Measurements from ENCODE around the gene OXNAD1. TPM values are rescaled to one million over a fixed set of nuclear protein-coding genes. Genes with fewer than 3 reads are reported as not detected.

The OXNAD1 gene
- total RNA-seq, 1 experiment from 2014 or later = 12.1 TPM

GRCh38 chr3:16288664-16289063, 23.7 kb downstream of the OXNAD1 start:
- peaks cover 0 to 4% of the 10 kb centered on the region in 2 experiments; a peak in 2 of 4 replicates for H3K36me3 ChIP-seq (ENCODE audit: control insufficient read depth in 1 of 2, insufficient read depth in 2 of 2, low read length in 2 of 2)

More at GRCh38 chr3:16288664-16289063, 23.7 kb downstream of the OXNAD1 start:
- no peak overlapping the region for H3K4me3 ChIP-seq (replicated peaks in 1 of 2; ENCODE audit: low read depth in 1 of 2, low read length in 2 of 2)
- H3K4me2 ChIP-seq (ENCODE audit: low read length) = no peak overlapping the region
- ChIA-PET POLR2A (no interaction called here), CTCF (interaction anchor here (1.4 kb wide), 1 partner anchor 262 kb away, joined by 7 read pairs; no protein-coding TSS in a partner anchor), RAD21 (ENCODE audit: low non-redundant PET in 1 of 2, low total read pairs in 2 of 2, uncharacterized antibody in 2 of 2, unreplicated experiment in 2 of 2) (no interaction called here)
- no peaks in the 10 kb centered on the region for H3K27me3 ChIP-seq (ENCODE audit: insufficient read depth, low read length)
- intact Hi-C loops (cut with micrococcal nuclease) = no loop called here
- no peak overlapping the region for H2AFZ ChIP-seq (ENCODE audit: low read depth, low read length, poor library complexity, severe bottlenecking)
- no peak overlapping the region for H3K27ac ChIP-seq (ENCODE audit: low read depth, low read length)
- DNase-seq (ENCODE audit: low read depth, low spot score) = no peak
- no TSS peak for BruUV-seq (replicated peaks)
- H3K79me2 ChIP-seq (ENCODE audit: insufficient read depth, low read length) = peaks cover 4% of the 10 kb centered on the region; the same call in 1 of the 2 replicates
- H3K9ac ChIP-seq (ENCODE audit: low read length) = no peak overlapping the region
- no peak for ATAC-seq
- no peaks in the 10 kb centered on the region for H4K20me1 ChIP-seq (ENCODE audit: insufficient read depth)
- H3K9me2 ChIP-seq (ENCODE audit: insufficient read depth) = no peaks in the 10 kb centered on the region
- no peak for TF ChIP-seq REST (IDR thresholded peaks at IDR 0.05; ENCODE audit: low read depth)
- TF ChIP-seq MAX (IDR thresholded peaks at IDR 0.05) = no peak
- TF ChIP-seq EZH2phosphoT487 (IDR thresholded peaks at IDR 0.05; ENCODE audit: borderline replicate concordance) = no peak
- no peak for TF ChIP-seq YY1 (IDR thresholded peaks at IDR 0.05; ENCODE audit: extremely low read depth, insufficient replicate concordance, low read depth, low read length)
- no peak for TF ChIP-seq CEBPB (IDR thresholded peaks at IDR 0.05; ENCODE audit: low read depth)
- no peak for TF ChIP-seq SP1 (IDR thresholded peaks at IDR 0.05; ENCODE audit: low read depth)
- no peak for TF ChIP-seq ZNF274 (IDR thresholded peaks at IDR 0.05; ENCODE audit: low read depth, low read length)
- TF ChIP-seq TCF7L2 (IDR thresholded peaks at IDR 0.05; ENCODE audit: borderline replicate concordance, extremely low read depth, insufficient read depth, insufficient read length) = no peak
- TF ChIP-seq JUND (IDR thresholded peaks at IDR 0.05) = no peak
- TF ChIP-seq POLR2A (IDR thresholded peaks at IDR 0.05; ENCODE audit: borderline replicate concordance, extremely low read depth, insufficient read depth, insufficient read length) = no peak
- no peak for TF ChIP-seq FOSL1 (IDR thresholded peaks at IDR 0.05; ENCODE audit: low read depth)
- TF ChIP-seq ATF3 (IDR thresholded peaks at IDR 0.05) = no peak
- no peak for TF ChIP-seq ZFX (IDR thresholded peaks at IDR 0.05)
- no peak for TF ChIP-seq ELF1 (IDR thresholded peaks at IDR 0.05; ENCODE audit: borderline replicate concordance, low read depth)
- no peaks in the 10 kb centered on the region for H3K9me3 ChIP-seq (ENCODE audit: control insufficient read depth in 1 of 2, insufficient read depth in 1 of 2, low read depth in 1 of 2, low read length in 2 of 2)
- no peaks in the 10 kb centered on the region for H3K4me1 ChIP-seq (ENCODE audit: control insufficient read depth in 1 of 2, insufficient read depth in 2 of 2, low read length in 2 of 2)

Measured in HCT116 (cell line).